Limb (tissue), 2 donors: ENCODE data around the gene TOMT.
"Not testable (repeated sequence)": the region's sequence is repeated elsewhere in the genome, so short reads cannot be mapped to it uniquely, and the experiment has no call there.

Experiments
- DNase-seq, 2 donors: peaks; one replicate each; pipeline ENCODE4 v3.0.0-alpha.2; 2016; ENCODE audit errors: extremely low spot score in 2 of 2

The TOMT gene

DNA sequence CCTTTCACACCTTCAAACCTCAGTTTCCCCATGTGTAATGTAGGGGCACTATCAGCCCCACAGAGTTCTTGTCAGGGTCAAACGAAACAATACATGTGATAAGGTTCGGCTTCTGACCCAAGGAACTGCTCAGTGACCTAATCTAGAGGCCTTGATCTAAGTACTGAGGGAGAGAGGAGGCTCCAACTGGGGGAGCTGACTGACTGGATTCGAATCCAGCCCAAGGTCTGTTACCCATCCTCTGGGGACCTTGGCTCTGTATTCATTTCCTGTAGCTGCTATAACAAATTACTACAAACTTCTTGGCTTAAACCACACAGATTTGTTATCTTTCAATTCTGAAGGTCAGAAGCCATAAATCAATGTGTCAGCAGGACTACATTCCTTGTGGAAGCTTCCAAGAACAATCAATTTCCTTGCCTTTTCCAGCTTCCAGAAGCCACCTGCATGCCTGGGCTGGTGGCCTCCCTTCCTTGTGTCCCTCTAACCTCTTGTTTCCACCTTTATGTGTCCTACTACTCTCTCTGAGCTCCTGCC lies 17.5 kb downstream of the TOMT start:
- no peak for DNase-seq

DNA sequence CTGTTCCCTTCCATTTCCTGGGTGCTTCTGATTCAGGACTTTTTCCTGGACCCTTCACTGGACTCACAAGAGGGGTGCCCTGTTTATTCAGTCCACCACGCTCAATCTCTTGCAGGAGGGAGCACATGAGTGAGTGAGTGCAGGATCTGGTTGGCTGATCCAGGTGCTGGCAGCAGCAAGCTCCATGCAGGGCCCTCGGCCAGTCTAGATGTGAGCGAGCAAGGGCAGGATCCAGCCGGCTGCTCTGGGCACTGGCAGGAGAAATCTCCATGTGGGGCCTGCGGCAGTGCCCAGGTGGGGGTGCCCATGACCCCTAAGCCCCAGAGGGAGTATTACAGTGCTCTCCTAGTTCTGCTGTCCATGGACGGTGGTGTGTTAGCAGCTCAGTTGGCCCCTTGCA lies 18.3 kb downstream of the TOMT start:
- DNase-seq: no peak

DNA sequence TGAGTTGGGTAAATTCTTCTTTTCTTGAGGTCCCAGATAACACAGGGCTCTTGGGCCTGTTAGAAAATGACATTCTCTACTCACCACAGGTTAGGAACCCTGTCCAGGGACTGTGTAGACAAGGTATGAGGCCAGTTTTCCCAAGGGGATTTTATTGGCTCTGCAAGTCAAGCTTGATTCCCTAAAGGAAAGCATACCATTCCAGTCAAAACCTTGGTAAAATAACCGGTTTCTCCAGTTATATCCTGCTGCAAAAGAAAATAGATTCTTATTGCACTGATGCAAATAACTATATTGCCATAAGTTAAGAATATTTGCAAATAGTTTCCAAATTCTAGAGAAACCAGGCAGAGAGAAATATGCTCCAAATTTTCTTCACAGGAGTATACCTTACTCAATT lies 20.2 kb downstream of the TOMT start:
- no peak for DNase-seq

DNA sequence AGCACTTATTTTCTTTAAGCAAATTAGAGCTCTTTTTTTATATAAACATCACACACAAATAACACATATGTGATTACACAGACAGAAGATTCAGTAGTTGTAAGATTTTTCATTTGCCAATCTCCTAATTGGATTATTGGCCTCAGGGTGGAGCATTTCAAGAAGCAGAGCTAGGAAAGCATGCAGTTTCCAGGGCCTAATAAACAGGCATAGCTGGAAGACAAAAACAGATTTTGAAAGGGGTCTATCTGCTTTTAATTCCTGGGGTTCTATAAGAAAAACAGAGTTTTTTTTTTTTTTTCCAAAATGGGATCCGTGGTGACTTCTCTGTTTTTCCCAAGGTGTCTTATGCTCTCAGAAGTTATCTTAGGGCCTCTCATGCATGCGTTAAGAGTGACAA lies 22.2 kb downstream of the TOMT start:
- DNase-seq: no peak

DNA sequence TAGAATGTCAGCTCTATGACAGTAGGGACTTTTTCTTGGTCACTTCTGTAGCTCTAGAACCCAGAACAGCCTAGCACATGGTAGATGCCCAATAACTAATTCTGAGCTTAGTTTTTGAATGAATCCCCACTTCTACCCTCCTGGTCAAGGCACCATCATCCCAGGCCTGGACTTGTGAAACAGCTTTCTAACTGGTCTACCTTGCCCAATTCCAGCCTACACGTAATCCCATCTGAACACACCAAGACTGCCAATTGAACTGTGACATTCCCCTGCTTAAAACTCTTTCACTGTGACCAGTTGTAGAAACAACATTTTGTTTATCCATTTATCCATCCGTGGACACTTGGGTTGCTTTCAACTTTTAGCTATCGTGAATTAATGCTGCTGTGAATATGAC lies 23.7 kb downstream of the TOMT start:
- no peak for DNase-seq

DNA sequence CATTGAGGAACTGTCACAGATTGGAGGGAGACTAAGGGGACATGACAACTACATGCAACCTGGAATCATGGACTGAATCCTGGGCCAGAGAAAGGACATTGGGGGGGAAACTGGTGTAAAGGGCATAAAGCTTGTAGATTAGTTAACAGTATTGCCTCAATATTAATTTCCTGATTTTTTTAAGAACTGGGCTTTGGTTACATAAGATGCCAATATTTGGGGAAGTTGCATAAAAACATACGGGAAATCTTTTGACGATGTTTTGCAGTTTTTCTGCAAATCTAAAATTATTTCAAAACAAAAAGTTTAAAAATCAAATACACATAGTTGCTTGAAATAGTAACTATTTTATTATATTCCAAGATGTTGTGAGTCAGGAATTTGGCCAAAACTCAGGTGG lies 26.9 kb downstream of the TOMT start:
- DNase-seq: no peak

DNA sequence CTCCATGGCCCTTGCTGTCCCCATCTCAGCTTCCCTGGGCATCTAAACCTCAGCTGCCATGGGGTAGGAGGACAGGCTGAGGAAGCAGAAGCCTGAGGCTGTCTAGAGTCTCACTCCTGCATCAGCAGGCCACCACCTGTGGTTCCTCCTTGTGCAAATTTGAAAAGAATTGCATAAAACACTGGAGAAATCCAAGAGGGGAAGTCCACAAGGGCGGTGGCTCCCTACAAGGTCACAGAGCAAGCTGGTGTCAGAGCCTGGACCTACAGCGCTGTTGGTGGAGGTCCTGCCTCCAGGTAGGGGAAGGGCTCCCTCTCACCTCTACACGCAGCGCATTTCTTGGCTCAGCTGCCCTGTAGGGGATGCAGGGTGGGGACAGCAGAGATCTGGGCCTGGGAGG lies 29.7 kb downstream of the TOMT start, which contains the start of gene FOLR3:
TSS of gene FOLR3 (plus strand) at position 253 of the 400 bp plus-strand sequence. CDS start 228 bp downstream, outside the sequence.
- DNase-seq: not testable (repeated sequence)

DNA sequence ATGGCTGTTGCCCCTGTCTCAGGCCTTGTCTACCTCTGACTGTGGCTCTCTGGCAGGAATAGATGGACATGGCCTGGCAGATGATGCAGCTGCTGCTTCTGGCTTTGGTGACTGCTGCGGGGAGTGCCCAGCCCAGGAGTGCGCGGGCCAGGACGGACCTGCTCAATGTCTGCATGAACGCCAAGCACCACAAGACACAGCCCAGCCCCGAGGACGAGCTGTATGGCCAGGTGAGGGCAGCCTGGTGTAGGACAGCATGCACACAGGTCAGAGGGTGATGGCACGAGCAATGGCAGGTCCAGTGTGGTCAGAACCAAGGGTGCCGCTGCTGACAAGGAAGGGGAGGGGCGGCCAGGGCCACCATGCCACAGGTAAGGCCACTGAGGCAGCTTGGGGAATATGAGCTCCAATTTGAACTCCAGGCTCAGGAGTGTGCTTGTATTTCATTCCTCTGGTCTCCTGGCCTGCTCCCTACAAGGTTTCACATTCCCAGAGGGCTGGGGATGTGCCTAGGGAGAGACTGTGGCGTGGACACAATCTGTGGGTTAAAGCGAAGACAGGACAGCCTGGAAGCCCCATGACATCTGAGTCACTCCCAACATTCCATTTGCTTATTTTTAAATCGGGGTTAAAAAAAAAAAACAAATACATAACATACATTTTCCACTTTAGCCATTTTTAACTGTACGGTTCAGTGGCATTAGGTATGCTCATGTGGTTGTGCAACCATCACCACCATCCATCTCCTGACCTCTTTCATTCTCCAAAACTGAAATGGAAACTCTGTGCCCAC lies 30.4 kb downstream of the TOMT start:
- DNase-seq: no peak

DNA sequence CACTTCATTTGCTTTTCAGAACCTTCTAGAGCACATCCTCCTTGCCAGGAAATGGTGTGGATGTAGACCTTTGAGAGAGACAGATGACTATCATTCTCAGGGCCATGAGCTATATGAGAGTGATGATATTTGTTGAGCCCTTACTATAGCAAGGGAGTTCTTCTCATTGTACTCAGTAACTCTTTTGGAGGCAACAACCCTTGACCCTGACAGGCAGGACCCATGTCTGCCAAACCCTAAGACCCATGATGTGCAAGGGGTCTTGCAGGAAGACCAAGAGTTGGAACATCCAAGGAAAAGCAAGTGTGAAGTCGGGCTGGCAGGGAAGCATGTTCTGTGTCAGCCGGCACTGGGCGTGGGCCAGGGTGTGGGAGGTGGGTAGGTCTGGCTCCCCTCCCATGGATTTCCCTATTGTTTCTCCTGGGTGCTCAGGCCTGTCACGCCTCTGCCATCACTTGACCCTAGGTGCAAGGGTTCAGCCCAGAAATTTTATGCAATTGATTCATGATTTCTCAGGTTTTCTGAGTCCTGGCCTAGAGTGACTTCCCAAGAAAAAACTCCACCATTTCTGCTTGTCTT lies 31.0 kb downstream of the TOMT start:
- no peak for DNase-seq

DNA sequence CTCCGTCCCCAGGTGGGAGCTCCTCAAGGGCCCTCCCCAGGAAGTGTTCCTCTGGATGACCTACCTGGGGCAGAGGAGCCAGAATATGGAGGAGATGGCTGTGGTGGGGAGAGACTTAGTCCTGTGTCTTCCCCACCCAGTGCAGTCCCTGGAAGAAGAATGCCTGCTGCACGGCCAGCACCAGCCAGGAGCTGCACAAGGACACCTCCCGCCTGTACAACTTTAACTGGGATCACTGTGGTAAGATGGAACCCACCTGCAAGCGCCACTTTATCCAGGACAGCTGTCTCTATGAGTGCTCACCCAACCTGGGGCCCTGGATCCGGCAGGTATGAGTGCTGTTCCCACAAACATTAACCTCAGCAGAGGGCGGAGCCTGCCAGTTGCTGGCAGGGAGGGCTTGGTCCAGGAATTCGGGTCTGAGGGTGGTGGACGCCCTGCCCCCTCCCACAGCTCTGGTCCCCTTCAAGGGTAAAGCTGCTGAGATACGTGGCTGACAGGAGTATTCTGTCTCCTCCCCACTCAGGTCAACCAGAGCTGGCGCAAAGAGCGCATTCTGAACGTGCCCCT lies 33.2 kb downstream of the TOMT start:
- DNase-seq: no peak

DNA sequence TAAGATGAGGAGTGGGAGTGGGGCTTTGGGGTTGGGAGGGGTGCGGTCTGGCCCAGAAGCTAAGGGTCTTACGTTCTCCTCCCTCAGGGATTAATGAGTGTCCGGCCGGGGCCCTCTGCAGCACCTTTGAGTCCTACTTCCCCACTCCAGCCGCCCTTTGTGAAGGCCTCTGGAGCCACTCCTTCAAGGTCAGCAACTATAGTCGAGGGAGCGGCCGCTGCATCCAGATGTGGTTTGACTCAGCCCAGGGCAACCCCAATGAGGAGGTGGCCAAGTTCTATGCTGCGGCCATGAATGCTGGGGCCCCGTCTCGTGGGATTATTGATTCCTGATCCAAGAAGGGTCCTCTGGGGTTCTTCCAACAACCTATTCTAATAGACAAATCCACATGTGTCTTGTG lies 33.8 kb downstream of the TOMT start:
- DNase-seq: no peak

DNA sequence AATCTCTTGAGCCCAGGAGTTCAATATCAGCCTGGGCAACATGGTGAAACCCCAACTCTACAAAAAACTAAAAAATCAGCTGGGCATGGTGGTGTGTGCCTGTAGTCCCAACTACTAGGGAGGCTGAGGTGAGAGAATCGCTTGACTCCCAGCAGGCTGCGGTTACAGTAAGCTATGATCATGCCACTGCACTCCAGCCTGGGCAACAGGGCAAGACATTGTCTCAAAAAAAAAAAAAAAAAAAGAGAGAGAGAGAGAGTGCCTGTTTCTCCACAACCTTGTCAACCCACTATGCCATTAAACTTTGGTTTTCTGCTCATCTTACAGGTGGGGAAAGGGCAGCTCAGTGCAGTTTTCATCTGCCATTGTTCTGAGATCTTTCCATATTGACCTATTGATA lies 34.9 kb downstream of the TOMT start:
- DNase-seq: no peak

DNA sequence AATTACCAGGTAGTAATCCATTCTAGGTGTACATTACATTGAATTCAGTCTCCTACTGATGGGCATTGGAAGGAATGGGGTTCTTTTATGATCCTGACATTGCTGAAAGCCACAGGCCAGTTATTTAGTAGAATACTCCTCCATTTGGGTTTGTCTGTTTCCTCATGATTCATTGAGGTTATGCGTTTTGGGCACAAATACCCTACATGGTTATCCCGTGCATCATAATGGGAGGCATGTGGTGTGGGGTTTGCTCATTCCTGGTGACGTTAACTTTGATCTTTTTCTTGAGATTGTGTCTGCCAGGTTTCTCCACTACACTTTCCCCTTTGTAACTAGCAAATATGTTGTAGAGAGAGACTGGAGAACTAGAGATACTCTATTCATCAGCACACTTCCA lies 35.3 kb downstream of the TOMT start:
- DNase-seq: no peak

DNA sequence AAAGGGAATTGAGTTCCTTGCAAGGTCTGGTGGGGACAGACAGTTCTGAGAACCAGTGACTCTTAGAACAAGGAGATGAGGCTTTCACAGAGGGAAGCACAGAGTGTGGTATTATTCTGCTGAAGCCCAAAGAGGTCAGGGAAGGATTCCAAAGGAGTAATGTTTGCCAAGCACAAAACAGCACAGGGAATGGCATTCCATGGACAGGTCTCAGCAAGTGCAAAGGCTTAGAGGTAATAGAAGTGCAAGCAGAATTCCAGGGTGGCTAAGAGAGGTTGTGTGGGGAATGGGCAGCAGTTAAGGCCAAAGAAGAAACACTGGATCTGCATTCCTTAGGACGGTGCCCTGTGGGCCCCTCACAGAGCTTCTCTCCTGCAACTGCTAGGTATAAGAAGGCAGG lies 36.4 kb downstream of the TOMT start:
- DNase-seq: not testable (repeated sequence)

DNA sequence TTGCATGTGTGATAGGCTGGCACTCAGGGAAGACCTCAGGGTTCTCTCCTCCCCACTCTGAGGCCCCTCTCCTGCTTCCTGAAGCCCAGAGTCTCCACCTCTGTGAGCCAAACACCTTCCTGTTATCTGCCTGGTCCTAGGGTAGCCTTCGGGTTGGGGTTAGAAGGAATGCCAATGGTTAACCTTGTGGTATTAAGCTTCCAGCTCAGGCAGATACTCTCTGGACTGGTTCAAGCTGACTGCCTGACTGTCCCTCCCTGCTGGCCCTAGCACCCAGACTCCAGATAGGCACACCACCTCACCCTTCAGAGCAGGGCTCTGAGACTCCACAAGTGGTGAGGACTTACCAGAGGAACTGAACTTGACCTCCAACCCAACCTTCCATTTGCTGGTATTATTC lies 36.8 kb downstream of the TOMT start:
- not testable (repeated sequence) for DNase-seq

DNA sequence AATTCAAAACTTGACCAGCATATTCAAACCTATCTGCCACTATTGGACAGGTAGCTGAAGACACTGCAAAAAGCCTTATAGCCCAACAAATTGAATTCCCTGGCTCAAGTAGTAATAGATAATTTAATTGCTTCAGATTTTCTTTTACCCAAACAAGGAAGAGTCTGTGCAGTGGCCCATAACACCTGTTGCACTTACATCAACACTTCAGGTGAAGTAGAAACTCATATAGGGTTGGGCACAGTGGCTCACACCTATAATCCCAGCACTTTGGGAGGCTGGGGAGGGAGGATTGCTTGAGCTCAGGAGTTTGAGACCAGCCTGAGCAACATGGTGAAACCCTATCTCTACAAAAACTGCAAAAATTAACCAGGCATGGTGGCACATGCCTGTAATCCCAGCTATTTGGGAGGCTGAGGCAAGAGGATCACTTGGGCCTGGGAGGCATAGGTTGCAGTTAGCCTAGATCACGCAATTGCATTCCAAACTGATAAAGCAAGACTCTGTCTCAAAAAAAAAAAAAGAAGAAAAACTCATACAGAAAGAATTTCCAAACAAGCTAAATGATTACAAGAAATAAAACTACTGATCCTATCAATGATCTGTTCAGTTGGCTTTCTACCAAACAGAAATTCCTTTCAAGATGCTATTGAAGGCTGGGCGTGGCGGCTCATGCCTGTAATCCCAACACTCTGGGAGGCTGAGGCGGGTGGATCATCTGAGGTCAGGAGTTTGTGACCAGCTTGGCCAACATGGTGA lies 39.3 kb downstream of the TOMT start:
- no peak for DNase-seq

DNA sequence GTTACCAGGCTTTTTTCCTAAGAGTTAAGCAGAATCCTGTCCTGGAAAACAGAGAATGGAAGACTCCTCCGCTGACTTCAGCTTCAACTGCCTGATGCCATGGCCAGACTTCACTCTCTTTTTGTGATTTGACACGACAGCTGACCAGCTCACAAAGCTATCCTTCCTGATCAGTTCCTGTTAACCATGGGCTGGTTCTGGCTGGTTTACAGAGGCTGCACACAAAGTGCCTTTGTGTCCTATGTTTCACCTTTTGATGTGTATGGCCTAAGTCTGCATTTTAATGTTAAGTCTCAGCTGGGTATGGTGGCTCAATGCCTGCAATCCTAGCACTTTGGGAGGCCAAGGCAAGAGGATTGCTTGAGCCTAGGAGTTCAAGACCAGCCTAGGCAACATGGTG lies 40.9 kb downstream of the TOMT start:
- no peak for DNase-seq

DNA sequence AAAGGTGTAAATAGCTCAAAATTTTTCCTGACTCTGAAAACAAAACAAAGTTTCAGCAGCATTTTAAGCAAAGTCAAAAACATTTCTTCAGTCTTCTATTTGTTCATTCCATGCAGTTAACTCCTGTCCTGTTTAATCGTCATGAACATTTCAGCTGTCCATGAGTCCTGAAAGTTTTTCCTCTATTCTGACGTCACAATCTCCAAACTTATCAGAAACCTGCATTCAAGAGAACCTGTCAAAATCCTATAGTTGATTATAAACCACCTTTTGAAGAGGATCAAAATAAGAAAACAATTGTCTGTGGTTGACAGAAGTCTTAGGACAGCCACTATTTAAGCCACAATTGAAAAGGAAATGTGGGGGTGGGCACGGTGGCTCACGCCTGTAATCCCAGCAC lies 45.2 kb downstream of the TOMT start:
- DNase-seq: no peak

DNA sequence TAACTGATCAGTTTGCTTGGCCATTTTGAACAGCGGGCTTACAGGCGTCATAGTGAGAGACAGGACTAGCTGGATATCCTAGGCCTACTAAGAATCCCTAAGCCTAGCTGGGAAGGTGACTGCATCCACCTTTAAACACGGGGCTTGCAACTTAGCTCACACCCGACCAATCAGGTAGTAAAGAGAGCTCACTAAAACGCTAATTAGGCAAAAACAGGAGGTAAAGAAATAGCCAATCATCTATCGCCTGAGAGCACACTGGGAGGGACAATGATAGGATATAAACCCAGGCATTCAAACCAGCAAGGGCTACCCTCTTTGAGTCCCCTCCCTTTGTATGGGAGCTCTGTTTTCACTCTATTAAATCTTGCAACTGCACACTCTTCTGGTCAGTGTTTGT lies 48.1 kb downstream of the TOMT start:
- DNase-seq: not testable (repeated sequence)

DNA sequence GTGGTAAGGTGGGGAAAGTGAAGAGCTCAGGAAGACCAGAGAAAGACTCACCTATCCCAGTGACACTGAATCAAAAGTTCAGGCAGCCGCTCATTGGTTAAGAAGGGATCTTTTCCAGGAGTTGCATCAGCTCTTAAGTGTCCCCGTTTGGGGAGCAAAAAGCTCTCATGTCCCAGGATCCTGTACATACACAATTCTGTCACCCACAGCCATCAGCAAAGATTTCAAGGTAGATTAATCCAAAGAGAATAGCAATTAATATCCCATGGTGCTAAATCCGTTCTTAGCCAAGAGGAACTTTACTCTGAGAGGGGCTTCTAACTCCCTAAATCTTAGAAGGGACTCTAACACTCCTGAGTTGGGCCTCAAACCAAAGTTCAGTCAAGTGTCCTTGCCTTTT lies 49.1 kb downstream of the TOMT start:
- no peak for DNase-seq

DNA sequence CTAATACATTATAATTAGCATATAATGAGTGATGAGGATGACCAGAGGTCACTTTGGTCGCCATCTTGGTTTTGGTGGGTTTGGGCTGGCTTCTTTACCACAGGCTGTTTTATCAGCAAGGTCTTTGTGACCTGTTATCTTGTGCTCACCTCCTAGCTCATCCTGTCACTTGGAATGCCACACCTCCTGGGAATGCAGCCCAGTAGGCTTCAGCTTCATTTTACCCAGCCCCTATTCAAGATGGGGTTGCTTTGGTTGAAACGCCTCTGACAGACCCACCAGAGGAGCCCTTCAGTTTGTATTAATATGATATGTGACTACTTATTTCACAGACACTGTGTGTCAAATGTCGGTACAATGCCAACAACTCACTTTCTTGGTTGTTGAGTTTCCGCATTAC lies 50.0 kb downstream of the TOMT start:
- DNase-seq: no peak

DNA sequence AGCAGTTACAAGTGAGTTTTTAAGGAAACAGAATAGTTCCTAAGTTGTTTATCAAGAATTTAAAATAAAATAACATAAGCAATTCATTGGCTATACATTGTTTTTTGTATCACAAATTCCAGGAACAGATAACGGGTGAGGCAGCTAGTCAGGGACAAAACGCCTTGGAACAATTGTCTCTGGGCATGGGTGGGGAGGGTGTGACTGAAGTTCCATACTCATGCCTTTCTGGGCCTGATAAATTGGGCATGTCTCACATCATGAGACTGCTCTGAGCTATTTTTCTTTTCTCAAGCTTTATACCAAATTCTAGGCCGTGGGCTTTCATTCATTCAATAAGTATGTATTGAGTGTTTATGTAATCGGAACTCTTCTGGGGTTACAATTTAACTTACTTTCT lies 51.4 kb downstream of the TOMT start:
- DNase-seq: no peak
